Testis (tissue), 3 donors: ENCODE data around the gene PTGFR. TPM values are rescaled to one million over a fixed set of nuclear protein-coding genes. Genes with fewer than 3 reads are reported as not detected.

ENCODE experiments used
- DNase-seq: peaks from one replicate; pipeline ENCODE4 v3.0.0-alpha.2; 2019
- H3K27ac ChIP-seq, 2 donors: fragments of 200-600 bp; sonication (generic); one replicate each; pipeline ENCODE4 v1.5.1; 2019
- H3K27me3 ChIP-seq: fragments of 200-600 bp; sonication (generic); one replicate; pipeline ENCODE4 v1.5.1; 2019
- H3K36me3 ChIP-seq: fragments of 200-600 bp; sonication (generic); one replicate; pipeline ENCODE4 v1.5.1; 2017; ENCODE audit warnings: low read depth; ENCODE audit errors: missing control alignments
- H3K4me1 ChIP-seq: fragments of 200-600 bp; sonication (generic); one replicate; pipeline ENCODE4 v1.5.1; 2019
- H3K4me3 ChIP-seq, 2 donors: fragments of 200-600 bp; sonication (generic); one replicate each; pipeline ENCODE4 v1.5.1; 2017 to 2019
- H3K9me3 ChIP-seq: fragments of 200-600 bp; sonication (generic); one replicate; pipeline ENCODE4 v1.5.1; 2017
- CTCF ChIP-seq, 3 experiments: fragments of 450-650 bp in 2 of 3; fragments of 200-600 bp in 1 of 3; sonication (generic) in 1 of 3; IDR thresholded peaks; one replicate each; pipeline ENCODE4 v1.5.1; 2016 to 2019; ENCODE audit warnings: antibody characterized with exemption in 3 of 3, mild to moderate bottlenecking in 2 of 3, moderate library complexity in 1 of 3
- POLR2A ChIP-seq: fragments of 450-650 bp; IDR thresholded peaks from one replicate; pipeline ENCODE4 v1.6.1; 2017; ENCODE audit warnings: antibody characterized with exemption, mild to moderate bottlenecking, moderate library complexity
- WGBS, 2 donors: methylation state at CpG; one replicate each; pipeline ENCODE4 v1.1.5; 2018; 5-methylcytosine and 5-hydroxymethylcytosine counted together
- intact Hi-C: fragments of 100-400 bp; cut with DNase I; formaldehyde crosslinking; loops from one replicate; pipeline ENCODE4 v1.15.1; 2023; ENCODE audit warnings: low total_unique reads
- polyA plus RNA-seq: library from polyadenylated mRNA; stranded (reverse); fragments of 350-450 nt; fragmentation: Illumina TruSeq; extraction: RNeasy Lipid Tissue Mini Kit (QIAGEN cat#74804); gene quantifications from one replicate; pipeline ENCODE4 v1.2.3, GENCODE V29; 2014; ENCODE audit warnings: low read depth, low replicate concordance; ENCODE audit not compliant: insufficient read depth
- total RNA-seq, 2 donors: library from RNA; depleted of rRNA; stranded (reverse); fragments of >200 nt; gene quantifications; one replicate each; pipeline ENCODE4 v1.2.3, GENCODE V29; 2016

PTGFR gene
- total and polyA plus RNA-seq, 3 donors from 2014 or later, result 0.50 to 2.9 (median 0.79) TPM

- DNase-seq, result no peak
Measured at GRCh38 chr1:78577257-78578100, 86.7 kb downstream of the PTGFR start.

GRCh38 chr1:78586572-78586971 is 95.8 kb downstream of the PTGFR start:
- TF ChIP-seq POLR2A (no peak), CTCF (IDR thresholded peaks at IDR 0.05) (no peak)
- WGBS, 2 donors, result 72 to 83% methylated on average over 1 of the region's 1 CpG

More at GRCh38 chr1:78577257-78578100, 86.7 kb downstream of the PTGFR start:
- Histone ChIP-seq H3K4me1 (no peaks in the 10 kb centered on the region), H3K27me3 (no peaks in the 10 kb centered on the region), H3K27ac (no peak overlapping the region), H3K9me3 (no peaks in the 10 kb centered on the region), H3K4me3 (no peak overlapping the region), H3K36me3 (no peaks in the 10 kb centered on the region)
- 66% methylated on average over 9 of the region's 9 CpGs for WGBS, 2 donors
- TF ChIP-seq POLR2A (no peak), CTCF (IDR thresholded peaks at IDR 0.05) (no peak)
- intact Hi-C loops, result no loop called here

GRCh38 chr1:78587211-78587610 is 96.4 kb downstream of the PTGFR start:
- Histone ChIP-seq H3K27ac (no peak overlapping the region), H3K9me3 (no peaks in the 10 kb centered on the region), H3K27me3 (no peaks in the 10 kb centered on the region), H3K4me3 (no peak overlapping the region), H3K36me3 (no peaks in the 10 kb centered on the region), H3K4me1 (no peaks in the 10 kb centered on the region)
- DNase-seq, result no peak
- no peak for TF ChIP-seq CTCF (IDR thresholded peaks at IDR 0.05)
- no peak for TF ChIP-seq POLR2A
- 90 to 100% methylated on average over 1 of the region's 1 CpG for WGBS, 2 donors
- intact Hi-C loops, result no loop called here

More at GRCh38 chr1:78586572-78586971, 95.8 kb downstream of the PTGFR start:
- Histone ChIP-seq H3K4me1 (no peaks in the 10 kb centered on the region), H3K27ac (no peak overlapping the region), H3K4me3 (no peak overlapping the region), H3K9me3 (no peaks in the 10 kb centered on the region), H3K36me3 (no peaks in the 10 kb centered on the region), H3K27me3 (no peaks in the 10 kb centered on the region)
- DNase-seq, result no peak
- intact Hi-C loops, result no loop called here

Other genes starting within 250 kb of the PTGFR start
- gene IFI44L, start 129.5 kb downstream of the PTGFR start, total RNA-seq, result 10 to 100 TPM; 12.0 to 15.8 TPM
- 5.3 TPM for gene IFI44L, start 129.5 kb downstream of the PTGFR start, polyA plus RNA-seq
- gene IFI44, start 158.9 kb downstream of the PTGFR start, total RNA-seq, result 10 to 100 TPM; 12.3 to 17.7 TPM
- 7.5 TPM for gene IFI44, start 158.9 kb downstream of the PTGFR start, polyA plus RNA-seq